Endothelial cell of umbilical vein (primary cell): ENCODE measurements around the gene IP6K2. TPM values are rescaled to one million over a fixed set of nuclear protein-coding genes. Genes with fewer than 3 reads are reported as not detected.

Source experiments
- BruUV-seq: library from RNA; stranded (reverse); fragments of 400-500 nt; replicated peaks from 2 replicates; lab custom pipeline; 2021; lab: Mats Ljungman, UMichigan
- CTCF ChIA-PET: fragments of 300-600, 350-600 bp; sonication (Branson Sonifier 250); formaldehyde crosslinking; loops from one replicate; lab custom pipeline; 2021; ENCODE audit warnings: antibody characterized with exemption, inconsistent platforms; lab: Charles Lee
- POLR2A ChIA-PET: fragments of 300-600, 350-600 bp; sonication (Branson Sonifier 250); formaldehyde crosslinking; loops from one replicate; lab custom pipeline; 2021; ENCODE audit warnings: antibody characterized with exemption, inconsistent platforms; lab: Charles Lee
- DNase-seq: peaks from one replicate; pipeline ENCODE4 v3.0.0-alpha.2; 2011; ENCODE audit warnings: low read depth, low spot score
- FAIRE-seq: peaks from 2 replicates; lab custom pipeline; 2011; peaks lifted over from hg19 to GRCh38; lab: Jason Lieb, UNC
- H2AFZ ChIP-seq: 2 replicates; pipeline ENCODE4 v1.6.0; 2012; ENCODE audit warnings: low read depth, low read length, control low read depth, inconsistent platforms
- H3K27ac ChIP-seq: 2 replicates; pipeline ENCODE4 v1.5.1; 2011; ENCODE audit warnings: low read depth, mild to moderate bottlenecking, control low read depth, low read length, moderate library complexity; ENCODE audit not compliant: insufficient read depth
- H3K27me3 ChIP-seq, 2 experiments: 2 replicates each; pipeline versions ENCODE4 v1.6.0 to v1.6.1; 2011; ENCODE audit warnings: low read length in 2 of 2, mixed read lengths in 1 of 2; ENCODE audit not compliant: control insufficient read depth in 2 of 2, insufficient read depth in 2 of 2
- H3K36me3 ChIP-seq, 2 experiments: 2 replicates in 1 of 2; 3 replicates in 1 of 2; pipeline ENCODE4 v1.5.1; 2011; ENCODE audit warnings: low read length in 2 of 2, mild to moderate bottlenecking in 1 of 2, moderate library complexity in 1 of 2; ENCODE audit not compliant: control insufficient read depth in 2 of 2, insufficient read depth in 2 of 2; ENCODE audit errors: extremely low read depth in 1 of 2
- H3K4me1 ChIP-seq: 3 replicates; pipeline ENCODE4 v1.5.1; 2011; ENCODE audit warnings: mild to moderate bottlenecking, low read length; ENCODE audit not compliant: control insufficient read depth, insufficient read depth; ENCODE audit errors: extremely low read depth
- H3K4me2 ChIP-seq: 2 replicates; pipeline ENCODE4 v1.6.1; 2011; ENCODE audit warnings: low read length, control low read depth, mixed read lengths; ENCODE audit not compliant: insufficient read depth
- H3K4me3 ChIP-seq, 3 experiments: fragments of 200-600 bp in 1 of 3; sonication (generic), shearing (Covaris generic) in 1 of 3; replicated peaks in 1 of 3; 2 replicates each; pipeline ENCODE4 v1.5.1; 2011 to 2016; ENCODE audit warnings: control low read depth in 3 of 3, low read length in 3 of 3, mild to moderate bottlenecking in 2 of 3, inconsistent platforms in 1 of 3, low read depth in 1 of 3, moderate library complexity in 1 of 3; ENCODE audit not compliant: insufficient read depth in 1 of 3
- H3K79me2 ChIP-seq: 2 replicates; pipeline ENCODE4 v1.6.0; 2012; ENCODE audit warnings: low read length, inconsistent platforms; ENCODE audit not compliant: control insufficient read depth, insufficient read depth
- H3K9ac ChIP-seq: replicated peaks from 2 replicates; pipeline ENCODE3; 2011; ENCODE audit warnings: low read length, control low read depth; ENCODE audit not compliant: insufficient read depth; ENCODE audit errors: extremely low read depth
- H3K9me1 ChIP-seq: replicated peaks from 3 replicates; pipeline ENCODE4 v1.6.0; 2011; ENCODE audit warnings: mild to moderate bottlenecking, low read length; ENCODE audit not compliant: control insufficient read depth, insufficient read depth; ENCODE audit errors: extremely low read depth
- H3K9me3 ChIP-seq: replicated peaks from 2 replicates; pipeline ENCODE4 v1.5.1; 2012; ENCODE audit warnings: low read length, inconsistent platforms; ENCODE audit not compliant: control insufficient read depth, insufficient read depth
- H4K20me1 ChIP-seq: replicated peaks from 2 replicates; pipeline ENCODE3; 2011; ENCODE audit warnings: mild to moderate bottlenecking, low read length; ENCODE audit not compliant: control insufficient read depth, insufficient read depth; ENCODE audit errors: extremely low read depth
- CTCF ChIP-seq, 2 donors: IDR thresholded peaks; 1 replicate in 1 of 2; 2 replicates in 1 of 2; pipeline ENCODE4 v1.5.1; 2011; ENCODE audit warnings: low read length in 2 of 2, mild to moderate bottlenecking in 2 of 2, moderate library complexity in 2 of 2, control low read depth in 1 of 2, inconsistent platforms in 1 of 2, low read depth in 1 of 2; ENCODE audit not compliant: insufficient read depth in 1 of 2; ENCODE audit errors: extremely low read depth in 1 of 2
- EZH2 ChIP-seq: IDR thresholded peaks from 2 replicates; pipeline ENCODE4 v1.6.1; 2012; ENCODE audit warnings: borderline replicate concordance, low read depth, mild to moderate bottlenecking, moderate library complexity, low read length, inconsistent platforms; ENCODE audit not compliant: severe bottlenecking
- FOS ChIP-seq: IDR thresholded peaks from 2 replicates; pipeline ENCODE4 v1.6.1; 2011; ENCODE audit warnings: mild to moderate bottlenecking, low read length, moderate library complexity, borderline replicate concordance; ENCODE audit not compliant: insufficient read depth
- JUN ChIP-seq: IDR thresholded peaks from 2 replicates; pipeline ENCODE4 v1.6.1; 2011; ENCODE audit warnings: borderline replicate concordance, low read depth; ENCODE audit not compliant: insufficient read length, insufficient read depth
- POLR2A ChIP-seq: IDR thresholded peaks from 2 replicates; pipeline ENCODE4 v1.6.1; 2012; ENCODE audit warnings: low read depth, mild to moderate bottlenecking, control low read depth, low read length
- POLR2AphosphoS5 ChIP-seq: IDR thresholded peaks from 2 replicates; pipeline ENCODE4 v1.6.1; 2012; ENCODE audit warnings: low read depth, mild to moderate bottlenecking, control low read depth, low read length, moderate library complexity; ENCODE audit not compliant: insufficient read depth
- dilution Hi-C: fragments of 300-500 bp; cut with MboI; formaldehyde crosslinking; loops from one replicate; pipeline ENCODE4 v1.15.0; 2019; ENCODE audit warnings: low sequenced_read_pairs; ENCODE audit not compliant: extremely low pct_ligation_motif_present
- intact Hi-C: fragments of 100-400 bp; cut with micrococcal nuclease; formaldehyde crosslinking; loops from one replicate; pipeline ENCODE4 v1.10.0; 2022
- polyA plus RNA-seq, 4 experiments: library from polyadenylated mRNA; depleted of rRNA in 3 of 4; stranded (reverse) in 3 of 4; unstranded in 1 of 4; fragments of >200 nt; gene quantifications; 2 replicates each; pipeline versions ENCODE4 v1.2.1 to v1.2.3, GENCODE V29; 2011 to 2012; ENCODE audit warnings: missing spikeins in 1 of 4
- total RNA-seq: library from RNA; stranded (reverse); gene quantifications from 2 replicates; pipeline ENCODE4 v1.2.3, GENCODE V29; 2021

The IP6K2 gene
- total and polyA plus RNA-seq, 2 donors (not counting 3 experiments of a cell fraction or from before 2014, with no cell fraction given), result 81.8 to 143 TPM

DNA sequence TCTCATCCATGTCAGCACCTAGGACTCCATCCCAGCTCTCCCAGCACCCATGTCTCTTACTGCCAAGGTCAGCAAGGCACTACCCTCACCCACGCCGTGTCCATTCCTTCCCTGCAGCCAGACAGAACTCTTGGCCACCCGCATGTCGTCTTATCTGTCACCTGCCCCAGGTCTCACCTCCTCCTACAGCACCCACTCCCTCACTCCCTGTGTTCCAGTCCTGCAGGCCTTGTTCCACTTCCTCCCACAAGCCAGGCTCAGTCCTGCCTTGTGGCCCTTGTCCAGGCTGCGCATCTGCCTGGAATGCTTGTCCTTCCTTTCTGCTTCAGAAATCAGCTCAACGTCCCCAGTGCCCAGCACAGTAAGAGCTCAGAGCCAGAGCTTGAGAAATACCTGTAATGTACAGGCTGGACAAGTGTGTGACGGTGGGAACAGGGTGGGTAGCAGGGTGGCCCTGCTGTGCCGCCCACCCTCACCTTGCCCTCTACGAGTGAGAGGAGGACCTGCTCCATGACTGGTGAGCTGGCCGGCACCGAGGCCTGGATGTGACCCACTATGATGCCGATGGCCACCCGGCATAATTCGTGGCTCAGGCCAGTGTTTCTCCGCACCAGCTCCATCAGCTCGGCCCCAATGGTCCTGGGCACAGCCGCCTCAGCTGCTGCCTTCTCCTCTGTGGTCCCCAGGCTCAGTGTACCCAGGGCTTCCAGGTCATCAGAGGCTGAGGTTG is 36.0 kb downstream of the IP6K2 start:
- Histone ChIP-seq H3K9ac (no peak overlapping the region), H3K27me3 (no peaks in the 10 kb centered on the region), H3K4me3 (no peak overlapping the region), H3K4me1 (peaks cover 12% of the 10 kb centered on the region), H3K27ac (no peak overlapping the region), H2AFZ (no peak overlapping the region), H3K36me3 (peaks cover 2 to 12% of the 10 kb centered on the region in 2 experiments), H3K9me1 (no peaks in the 10 kb centered on the region), H3K79me2 (peaks cover 2% of the 10 kb centered on the region), H3K9me3 (no peaks in the 10 kb centered on the region), H3K4me2 (no peak overlapping the region), H4K20me1 (no peaks in the 10 kb centered on the region)
- POLR2A ChIA-PET, result no interaction called here
- FAIRE-seq (no peak), DNase-seq (no peak)
- CTCF ChIA-PET, result interaction anchor here (1.3 kb wide), 2 partner anchors 9 to 23 kb away, joined by 3 read pairs; no protein-coding TSS in a partner anchor
- no peak for TF ChIP-seq CTCF (IDR thresholded peaks at IDR 0.05; ENCODE audit: extremely low read depth in 1 of 2, insufficient read depth in 1 of 2, low read depth in 1 of 2, low read length in 2 of 2)
- no peak for TF ChIP-seq JUN
- no peak for TF ChIP-seq EZH2
- no peak for TF ChIP-seq POLR2AphosphoS5
- TF ChIP-seq FOS, result no peak
- no peak for TF ChIP-seq POLR2A
- no TSS peak for BruUV-seq
- dilution Hi-C loops, result no loop called here
- intact Hi-C loops, result no loop called here
